ENCODE measurements around the gene SEMA4D. TPM values are rescaled to one million over a fixed set of nuclear protein-coding genes. Genes with fewer than 3 reads are reported as not detected.

Gene SEMA4D
- total RNA-seq, 1 donor from 2014 or later, result 79.7 TPM

DNA sequence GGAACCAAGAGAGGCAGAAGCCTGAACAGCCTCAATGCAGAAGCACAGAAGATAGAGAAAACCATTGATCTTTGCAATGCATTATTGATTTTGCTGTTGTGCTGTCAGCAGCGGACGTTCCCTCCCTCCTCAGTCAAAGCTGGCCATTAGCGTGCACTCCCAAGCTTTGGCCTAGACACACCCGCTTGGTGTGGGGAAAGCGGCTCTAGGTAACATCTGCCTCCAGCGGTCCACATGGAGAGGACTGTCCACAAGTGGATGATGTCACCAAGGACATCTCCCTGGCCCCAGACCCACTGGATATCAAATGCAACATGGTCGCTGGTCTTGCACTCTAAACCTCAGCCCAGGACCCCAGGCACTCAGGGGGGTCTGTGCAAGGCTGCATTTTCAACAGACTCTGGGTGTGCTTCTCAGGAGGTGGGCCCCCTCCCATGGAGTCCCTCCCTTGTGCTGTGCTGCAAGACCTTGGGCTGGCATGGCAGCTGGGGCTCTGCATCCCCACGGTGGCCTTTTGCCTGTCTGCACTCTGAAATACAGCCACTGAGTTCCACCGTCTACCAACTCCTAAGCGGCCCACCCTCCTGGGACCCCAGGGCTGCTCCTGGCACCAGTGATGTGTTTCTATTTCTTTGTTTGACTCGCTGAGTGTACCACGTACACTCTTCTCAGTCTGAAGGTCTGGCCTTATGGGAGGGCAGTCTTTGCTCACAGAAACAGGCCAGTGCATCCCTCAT lies 1.9 kb downstream of the SEMA4D start:
- no peak for TF ChIP-seq CTCF (IDR thresholded peaks at IDR 0.05)
- ATAC-seq (ENCODE audit: low read depth) (no peak), DNase-seq (no peak)
- intact Hi-C loops (cut with micrococcal nuclease), result loop anchor here (2.0 to 5.0 kb wide), 3 partner anchors 13 to 95 kb away; no protein-coding TSS in a partner anchor
- ChIA-PET CTCF (interaction anchor here (0.5 to 1.4 kb wide), 2 partner anchors 40 to 53 kb away, joined by 3 read pairs; no protein-coding TSS in a partner anchor), POLR2A (interaction anchor here (0.6 to 2.4 kb wide), 4 partner anchors 12 to 54 kb away, joined by 3 to 15 read pairs (median 4); no protein-coding TSS in a partner anchor)
- H3K27ac Mint-ChIP-seq, result peak overlapping the region; percentile 78
- peak overlapping the region; percentile 85 for H3K4me3 Mint-ChIP-seq
- no peaks in the 10 kb centered on the region for H3K27me3 Mint-ChIP-seq
- H3K4me1 Mint-ChIP-seq, result peaks cover 82% of the 10 kb centered on the region
- H3K36me3 Mint-ChIP-seq (ENCODE audit: low read depth), result peaks cover 6% of the 10 kb centered on the region
- no peaks in the 10 kb centered on the region for H3K9me3 Mint-ChIP-seq

DNA sequence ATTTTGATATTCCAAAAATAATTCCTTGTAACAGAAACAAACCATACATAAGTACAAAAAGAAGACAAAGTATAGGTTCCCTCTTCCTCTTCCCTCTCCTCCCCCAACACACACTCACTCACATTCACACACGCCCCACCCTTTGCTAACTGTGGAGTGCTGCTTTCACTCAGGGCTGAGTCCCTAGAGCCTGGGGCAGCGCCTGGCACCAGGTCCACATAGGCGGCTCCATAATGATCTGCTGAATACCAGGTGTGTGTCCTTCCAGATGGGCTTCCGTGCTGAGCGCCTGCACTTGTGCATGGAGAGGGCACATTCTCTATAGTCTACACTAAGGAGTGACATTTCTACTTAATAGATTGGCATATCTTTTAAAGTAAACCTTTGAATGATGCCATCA lies 3.7 kb downstream of the SEMA4D start:
- H3K36me3 Mint-ChIP-seq (ENCODE audit: low read depth), result peaks cover 6% of the 10 kb centered on the region
- intact Hi-C loops (cut with micrococcal nuclease), result loop anchor here (2.0 kb wide), 1 partner anchor 15 kb away; no protein-coding TSS in a partner anchor
- H3K27me3 Mint-ChIP-seq, result no peaks in the 10 kb centered on the region
- TF ChIP-seq CTCF (IDR thresholded peaks at IDR 0.05), result no peak
- H3K4me1 Mint-ChIP-seq, result peaks cover 91% of the 10 kb centered on the region
- CTCF ChIA-PET, result no interaction called here
- H3K27ac Mint-ChIP-seq, result peak overlapping the region; percentile 1
- ATAC-seq (ENCODE audit: low read depth) (no peak), DNase-seq (no peak)
- no peaks in the 10 kb centered on the region for H3K9me3 Mint-ChIP-seq
- POLR2A ChIA-PET, result no interaction called here
- peak overlapping the region; percentile 4 for H3K4me3 Mint-ChIP-seq

DNA sequence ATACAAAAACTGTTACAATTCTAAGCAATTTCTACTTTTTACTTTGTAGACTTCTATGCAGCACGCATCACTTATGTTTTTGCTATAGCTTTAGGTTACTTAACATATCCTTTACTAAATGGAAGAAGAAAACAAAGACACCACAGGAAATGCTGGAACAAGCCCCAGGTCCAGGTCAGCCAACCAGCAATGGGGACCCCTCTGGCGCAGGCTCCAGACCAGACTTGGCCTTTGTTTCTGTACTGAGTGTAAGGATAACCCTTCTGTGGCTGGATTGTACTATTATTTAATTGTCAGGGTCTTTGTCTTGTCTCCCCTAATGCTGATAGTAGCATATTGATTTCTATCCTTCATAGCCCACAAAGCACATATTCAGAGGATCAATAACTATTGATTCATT lies 4.2 kb downstream of the SEMA4D start:
- ChIA-PET CTCF (no interaction called here), POLR2A (no interaction called here)
- no peak overlapping the region for H3K4me3 Mint-ChIP-seq
- H3K9me3 Mint-ChIP-seq, result no peaks in the 10 kb centered on the region
- H3K4me1 Mint-ChIP-seq, result peaks cover 91% of the 10 kb centered on the region
- no peaks in the 10 kb centered on the region for H3K27me3 Mint-ChIP-seq
- intact Hi-C loops (cut with micrococcal nuclease), result loop anchor here (2.0 kb wide), 1 partner anchor 15 kb away; no protein-coding TSS in a partner anchor
- ATAC-seq (ENCODE audit: low read depth) (no peak), DNase-seq (no peak)
- no peak overlapping the region for H3K27ac Mint-ChIP-seq
- peaks cover 6% of the 10 kb centered on the region for H3K36me3 Mint-ChIP-seq (ENCODE audit: low read depth)
- no peak for TF ChIP-seq CTCF (IDR thresholded peaks at IDR 0.05)

DNA sequence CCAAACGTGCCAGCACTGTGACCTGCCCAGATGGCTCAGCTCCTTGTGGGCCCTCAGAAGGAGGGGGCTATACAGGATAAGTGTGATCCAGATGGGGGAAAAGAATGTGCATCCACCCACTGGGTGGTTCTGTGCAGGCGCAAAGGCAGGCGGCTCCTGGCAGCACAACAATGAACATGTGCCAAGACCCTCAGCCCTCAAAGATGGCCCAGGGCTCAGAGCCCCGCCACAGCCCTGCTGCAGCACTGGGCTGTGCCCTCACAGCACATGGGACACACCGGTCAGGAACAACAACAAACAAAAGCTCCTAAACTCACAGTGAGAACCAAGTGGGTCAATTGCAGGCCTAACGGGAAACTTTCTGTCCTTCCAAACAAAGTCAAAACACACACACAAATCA lies 4.7 kb downstream of the SEMA4D start:
- Mint-ChIP-seq H3K4me3 (no peak overlapping the region), H3K9me3 (no peaks in the 10 kb centered on the region), H3K4me1 (peaks cover 88% of the 10 kb centered on the region), H3K27me3 (no peaks in the 10 kb centered on the region), H3K27ac (no peak overlapping the region), H3K36me3 (ENCODE audit: low read depth) (peaks cover 6% of the 10 kb centered on the region)
- ChIA-PET CTCF (no interaction called here), POLR2A (no interaction called here)
- DNase-seq, result no peak
- ATAC-seq (ENCODE audit: low read depth), result no peak
- no peak for TF ChIP-seq CTCF (IDR thresholded peaks at IDR 0.05)
- intact Hi-C loops (cut with micrococcal nuclease), result no loop called here

DNA sequence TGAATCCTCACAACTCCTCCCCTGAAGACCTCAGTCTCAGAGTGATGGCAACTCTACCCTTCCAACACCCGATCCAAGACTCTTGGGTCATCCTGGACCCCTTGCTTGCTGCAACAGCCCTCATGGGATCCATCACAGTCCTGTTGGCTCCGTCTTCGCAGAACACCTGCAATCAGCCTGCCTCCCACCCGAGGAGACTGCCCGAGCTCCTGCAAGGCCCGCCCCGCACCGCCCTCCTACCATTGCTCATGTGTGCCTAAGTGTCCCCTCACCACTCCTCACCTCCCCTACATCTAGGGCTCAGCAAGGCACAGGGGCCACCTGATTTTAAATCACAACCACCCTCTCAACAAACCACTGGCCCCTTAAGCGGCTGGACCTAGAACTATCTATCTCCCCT lies 5.3 kb downstream of the SEMA4D start:
- Mint-ChIP-seq H3K4me1 (peaks cover 92% of the 10 kb centered on the region), H3K4me3 (peak overlapping the region; percentile 0), H3K27me3 (no peaks in the 10 kb centered on the region), H3K9me3 (no peaks in the 10 kb centered on the region), H3K36me3 (ENCODE audit: low read depth) (peaks cover 10% of the 10 kb centered on the region), H3K27ac (peak overlapping the region; percentile 48)
- no peak for DNase-seq
- CTCF ChIA-PET, result no interaction called here
- TF ChIP-seq CTCF (IDR thresholded peaks at IDR 0.05), result no peak
- intact Hi-C loops (cut with micrococcal nuclease), result no loop called here
- POLR2A ChIA-PET, result no interaction called here
- no peak for ATAC-seq (ENCODE audit: low read depth)

Data from activated B cell treated with CpG ODN at 0.5 μM for 24 hours (primary cell).